A549 (cell line): ENCODE results near the gene SIM2. TPM values are rescaled to one million over a fixed set of nuclear protein-coding genes. Genes with fewer than 3 reads are reported as not detected.

Experiments
- ATAC-seq, 2 experiments: fragments of 200-7000 bp in 1 of 2; fragments of >200 bp in 1 of 2; cut with Nextera tagmentation in 1 of 2; cut with Tn5 transposase in 1 of 2; 3 replicates each; pipeline versions ENCODE4 v1.8.0 to v1.9.1; 2018 to 2020; ENCODE audit warnings: mild to moderate bottlenecking in 1 of 2, moderate library complexity in 1 of 2
- CTCF ChIA-PET: fragments of 300-600 bp; sonication (Branson Sonifier 250); formaldehyde crosslinking; extraction: SDS; loops from one replicate; lab custom pipeline; 2021; ENCODE audit warnings: antibody characterized with exemption, inconsistent platforms; lab: Yijun Ruan, JAX
- POLR2A ChIA-PET: fragments of 350-600 bp; formaldehyde crosslinking; extraction: SDS; loops from one replicate; lab custom pipeline; 2021; ENCODE audit warnings: antibody characterized with exemption, inconsistent platforms; lab: Yijun Ruan, JAX
- DNase-seq, 2 experiments: peaks; one replicate each; pipeline versions ENCODE4 v3.0.0 to v3.0.0-alpha.2; 2011 to 2016; ENCODE audit warnings: low read depth in 1 of 2, low spot score in 1 of 2
- FAIRE-seq: peaks from 2 replicates; lab custom pipeline; 2011; peaks lifted over from hg19 to GRCh38; lab: Jason Lieb, UNC
- H3K27ac ChIP-seq, 2 experiments: fragments of >200 bp; sonication (Bioruptor Twin); formaldehyde crosslinking; 3 replicates each; pipeline ENCODE4 v1.5.1; 2016 to 2017
- H3K4me1 ChIP-seq: fragments of >200 bp; sonication (Bioruptor Twin); formaldehyde crosslinking; 3 replicates; pipeline ENCODE4 v1.6.1; 2016
- H3K4me2 ChIP-seq: fragments of >200 bp; sonication (Bioruptor Twin); formaldehyde crosslinking; 3 replicates; pipeline ENCODE4 v1.6.1; 2016
- H3K4me3 ChIP-seq: fragments of >200 bp; sonication (Bioruptor Twin); formaldehyde crosslinking; 3 replicates; pipeline ENCODE4 v1.5.1; 2016
- H3K9me3 ChIP-seq: fragments of >200 bp; sonication (Bioruptor Twin); formaldehyde crosslinking; 3 replicates; pipeline ENCODE4 v1.6.1; 2016
- CBX2 ChIP-seq: fragments of 200-600 bp; sonication (generic); IDR thresholded peaks from 2 replicates; pipeline ENCODE4 v1.6.1; 2016; ENCODE audit warnings: low read depth, mild to moderate bottlenecking, borderline replicate concordance
- EHF ChIP-seq: fragments of 250-450 bp; sonication (Bioruptor Pico); IDR thresholded peaks from 2 replicates; pipeline ENCODE4 v1.5.0; 2020; ENCODE audit warnings: mild to moderate bottlenecking
- HEYL ChIP-seq: fragments of 250-450 bp; sonication (Bioruptor Pico); IDR thresholded peaks from 2 replicates; pipeline ENCODE4 v1.8.0; 2021; ENCODE audit warnings: mild to moderate bottlenecking, moderate library complexity
- JUN ChIP-seq, 2 experiments: fragments of >200 bp; sonication (Bioruptor Twin); formaldehyde crosslinking; IDR thresholded peaks; 2 replicates in 1 of 2; 3 replicates in 1 of 2; pipeline ENCODE4 v1.6.1; 2016 to 2017
- KDM5A ChIP-seq: fragments of 200-600 bp; sonication (generic); IDR thresholded peaks from 2 replicates; pipeline ENCODE4 v1.6.1; 2016; ENCODE audit warnings: antibody characterized with exemption, mild to moderate bottlenecking
- MAFK ChIP-seq: fragments of 450-650 bp; IDR thresholded peaks from 2 replicates; pipeline ENCODE4 v1.6.1; 2014; ENCODE audit not compliant: partially characterized antibody
- MYC ChIP-seq: IDR thresholded peaks from 2 replicates; pipeline ENCODE4 v1.6.1; 2012; ENCODE audit warnings: mild to moderate bottlenecking, inconsistent platforms, low read length, improper control_type of control experiment, borderline replicate concordance
- NR3C1 ChIP-seq: fragments of >200 bp; sonication (Bioruptor Twin); formaldehyde crosslinking; IDR thresholded peaks from 3 replicates; pipeline ENCODE4 v1.6.1; 2017
- PHF8 ChIP-seq: fragments of 200-600 bp; sonication (generic); IDR thresholded peaks from 2 replicates; pipeline ENCODE4 v1.6.1; 2016; ENCODE audit warnings: low read depth, mild to moderate bottlenecking, antibody characterized with exemption, moderate library complexity, borderline replicate concordance
- POLR2A ChIP-seq: IDR thresholded peaks from 2 replicates; pipeline ENCODE4 v1.6.1; 2012; ENCODE audit warnings: mild to moderate bottlenecking, low read length
- RAD21 ChIP-seq, 2 experiments: fragments of >200 bp in 1 of 2; sonication (Bioruptor Twin) in 1 of 2; formaldehyde crosslinking in 1 of 2; IDR thresholded peaks in 1 of 2; conservative IDR thresholded peaks in 1 of 2; 2 replicates in 1 of 2; 3 replicates in 1 of 2; pipeline ENCODE4 v1.6.1; 2012 to 2018; ENCODE audit warnings: inconsistent platforms in 1 of 2
- RCOR1 ChIP-seq: fragments of 150-350 bp; IDR thresholded peaks from 2 replicates; pipeline ENCODE4 v1.6.1; 2014; ENCODE audit warnings: antibody characterized with exemption, low read length, low read depth
- RFX5 ChIP-seq: fragments of 450-650 bp; IDR thresholded peaks from 2 replicates; pipeline ENCODE4 v1.7.1; 2014; ENCODE audit warnings: antibody characterized with exemption, mild to moderate bottlenecking, moderate library complexity
- SREBF2 ChIP-seq: fragments of 450-650 bp; IDR thresholded peaks from 2 replicates; pipeline ENCODE4 v1.6.1; 2014; ENCODE audit warnings: mild to moderate bottlenecking, moderate library complexity
- TFCP2L1 ChIP-seq: fragments of 250-450 bp; sonication (Bioruptor Pico); IDR thresholded peaks from 2 replicates; pipeline ENCODE4 v1.5.0; 2021; ENCODE audit warnings: mild to moderate bottlenecking
- ZNF302 ChIP-seq: fragments of 250-450 bp; sonication (Bioruptor Pico); IDR thresholded peaks from 2 replicates; pipeline ENCODE4 v1.9.0; 2021; ENCODE audit warnings: inconsistent platforms, mild to moderate bottlenecking, moderate library complexity
- WGBS: methylation state at CpG from one replicate; pipeline ENCODE4 v1.1.6; 2017; ENCODE audit errors: missing lambda C conversion rate; 5-methylcytosine and 5-hydroxymethylcytosine counted together
- polyA plus RNA-seq, 4 experiments: library from polyadenylated mRNA; depleted of rRNA in 3 of 4; stranded (reverse); fragments of >200 nt; fragmentation: RNase III in 1 of 4; extraction: RNeasy Plus Mini Kit Qiagen cat#74134 plus additional on column Dnase treatment in 1 of 4; gene quantifications; 2 replicates in 3 of 4; 3 replicates in 1 of 4; pipeline ENCODE4 v1.2.3, GENCODE V29; 2011 to 2017
- TF ChIP-seq, protein P1 (sequence below): fragments of 450-650 bp; IDR thresholded peaks from 2 replicates; pipeline ENCODE4 v1.6.1; 2014; ENCODE audit warnings: antibody characterized with exemption
- TF ChIP-seq, protein P2 (sequence below): IDR thresholded peaks from 2 replicates; pipeline ENCODE4 v1.6.1; 2012
- TF ChIP-seq, protein P3 (sequence below): fragments of >200 bp; sonication (Bioruptor Twin); formaldehyde crosslinking; IDR thresholded peaks from 3 replicates; pipeline ENCODE4 v1.6.1; 2016
- TF ChIP-seq, protein P4 (sequence below): IDR thresholded peaks from 2 replicates; pipeline ENCODE4 v1.6.1; 2012

SIM2 gene
- polyA plus RNA-seq, 2 of the 4 experiments (the other 2 are of a cell fraction) = 12.6 to 13.4 TPM

DNA sequence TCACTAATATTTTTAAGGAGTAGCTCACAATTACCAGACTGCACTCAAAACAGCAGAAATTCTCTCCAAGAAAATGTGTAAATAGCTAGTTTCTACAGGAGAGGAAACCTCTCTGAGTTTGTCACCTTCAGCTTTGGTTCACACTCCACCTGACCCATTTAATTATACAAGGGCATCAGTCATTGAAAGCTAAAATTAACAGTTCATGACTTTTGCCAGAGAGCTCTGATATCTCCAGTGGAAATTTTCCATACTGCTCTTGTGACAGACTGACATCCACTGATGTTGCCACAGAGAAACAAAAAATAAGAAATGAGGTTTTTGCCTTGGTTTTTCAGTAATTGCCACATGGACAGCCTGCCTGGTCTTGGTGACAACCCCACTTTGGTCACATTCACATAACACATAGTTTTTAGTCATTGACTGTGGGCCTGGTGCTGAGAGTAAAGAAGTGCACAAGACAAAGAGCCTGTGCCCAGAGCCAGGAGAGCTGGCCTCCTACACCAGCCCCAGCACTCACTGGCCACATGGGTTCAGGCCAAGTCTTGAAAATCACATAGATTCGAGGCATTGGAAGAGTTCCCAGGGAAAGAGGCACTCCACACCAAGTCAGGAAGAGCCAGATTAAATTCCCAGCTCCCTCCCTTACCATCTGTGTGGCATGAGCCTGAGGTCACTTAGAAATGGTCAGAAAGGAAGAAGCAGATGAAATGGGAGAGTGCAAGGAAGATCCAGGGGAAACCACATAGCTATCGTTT is 13.8 kb upstream of the SIM2 start:
- CTCF ChIA-PET = interaction anchor here (0.9 kb wide), 1 partner anchor 55 kb away, joined by 3 read pairs; no protein-coding TSS in a partner anchor
- no peak for DNase-seq
- Histone ChIP-seq H3K4me2 (no peak overlapping the region), H3K4me3 (no peak overlapping the region), H3K9me3 (peaks cover 12% of the 10 kb centered on the region)
- 47% methylated on average over 2 of the region's 2 CpGs for WGBS
- POLR2A ChIA-PET = no interaction called here
- no peak for TF ChIP-seq RAD21 (conservative IDR thresholded peaks at IDR 0.05 in 1 of 2, IDR thresholded peaks at IDR 0.05 in 1 of 2)
- no peak for TF ChIP-seq MYC
- TF ChIP-seq POLR2A = no peak
- TF ChIP-seq SREBF2 = no peak
- TF ChIP-seq, protein P1, sequence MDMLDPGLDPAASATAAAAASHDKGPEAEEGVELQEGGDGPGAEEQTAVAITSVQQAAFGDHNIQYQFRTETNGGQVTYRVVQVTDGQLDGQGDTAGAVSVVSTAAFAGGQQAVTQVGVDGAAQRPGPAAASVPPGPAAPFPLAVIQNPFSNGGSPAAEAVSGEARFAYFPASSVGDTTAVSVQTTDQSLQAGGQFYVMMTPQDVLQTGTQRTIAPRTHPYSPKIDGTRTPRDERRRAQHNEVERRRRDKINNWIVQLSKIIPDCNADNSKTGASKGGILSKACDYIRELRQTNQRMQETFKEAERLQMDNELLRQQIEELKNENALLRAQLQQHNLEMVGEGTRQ = no peak
- TF ChIP-seq, all 56 proteins: peak for 0
- Histone ChIP-seq H3K4me1 (no peaks in the 10 kb centered on the region), H3K27ac (no peak overlapping the region)
- FAIRE-seq (no peak), ATAC-seq (no peak)

DNA sequence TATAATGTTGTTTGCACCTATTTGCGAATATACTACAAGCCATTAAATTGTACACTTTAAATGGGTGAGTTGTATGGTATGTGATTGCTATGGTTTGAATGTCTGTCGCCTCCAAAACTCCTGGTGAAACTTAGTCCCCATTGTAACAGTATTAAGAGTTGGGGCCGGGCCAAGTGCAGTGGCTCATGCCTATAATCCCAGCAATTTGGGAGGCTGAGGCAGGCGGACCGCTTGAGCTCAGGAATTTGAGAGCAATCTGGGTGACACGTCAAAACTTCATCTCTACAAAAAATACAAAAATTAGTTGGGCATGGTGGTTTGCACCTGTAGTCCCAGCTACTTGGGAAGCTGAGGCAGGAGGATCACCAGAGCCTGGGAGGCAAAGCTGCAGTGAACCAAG is 12.0 kb upstream of the SIM2 start:
- H3K4me3 ChIP-seq = no peak overlapping the region
- no peak for FAIRE-seq
- ATAC-seq = no peak
- H3K4me2 ChIP-seq = no peak overlapping the region
- ChIA-PET POLR2A (no interaction called here), CTCF (no interaction called here)
- DNase-seq = no peak
- no peaks in the 10 kb centered on the region for H3K9me3 ChIP-seq
- no peaks in the 10 kb centered on the region for H3K4me1 ChIP-seq
- H3K27ac ChIP-seq = no peak overlapping the region
- no peak for TF ChIP-seq JUN (IDR thresholded peaks at IDR 0.05)
- TF ChIP-seq ZNF302 (CRISPR knock-in tag) = no peak
- TF ChIP-seq, protein P2, sequence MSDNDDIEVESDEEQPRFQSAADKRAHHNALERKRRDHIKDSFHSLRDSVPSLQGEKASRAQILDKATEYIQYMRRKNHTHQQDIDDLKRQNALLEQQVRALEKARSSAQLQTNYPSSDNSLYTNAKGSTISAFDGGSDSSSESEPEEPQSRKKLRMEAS = no peak
- TF ChIP-seq PHF8 = no peak
- no peak for TF ChIP-seq RAD21 (conservative IDR thresholded peaks at IDR 0.05 in 1 of 2, IDR thresholded peaks at IDR 0.05 in 1 of 2)
- TF ChIP-seq RCOR1 = no peak
- WGBS = 82% methylated on average over 6 of the region's 6 CpGs

DNA sequence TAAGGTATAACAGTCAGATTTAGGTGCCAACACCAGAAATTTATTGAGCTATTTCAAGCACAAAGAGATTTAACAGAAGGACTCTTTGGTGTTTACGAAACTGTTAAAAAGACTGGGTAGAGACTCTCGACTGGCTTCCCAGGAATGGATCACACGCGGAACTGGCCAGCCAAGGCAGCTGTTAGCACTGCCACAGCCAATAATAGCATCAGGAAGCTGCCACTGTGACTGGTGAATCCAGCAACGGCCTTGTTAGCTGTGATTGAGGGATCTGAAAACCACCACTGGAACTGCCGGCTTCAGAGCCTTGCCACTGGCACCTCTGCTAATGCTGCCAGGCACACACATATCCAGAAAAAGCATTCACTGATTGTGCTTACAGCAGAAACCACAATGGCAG is 10.6 kb upstream of the SIM2 start:
- 89% methylated on average over 6 of the region's 6 CpGs for WGBS
- no peaks in the 10 kb centered on the region for H3K4me1 ChIP-seq
- no peak overlapping the region for H3K4me3 ChIP-seq
- FAIRE-seq (no peak), ATAC-seq (no peak), DNase-seq (no peak)
- ChIA-PET CTCF (interaction anchor here (1.0 to 1.6 kb wide), 2 partner anchors 58 to 257 kb away, joined by 3 read pairs; no protein-coding TSS in a partner anchor), POLR2A (no interaction called here)
- TF ChIP-seq NR3C1 (no peak), RCOR1 (no peak), MYC (no peak), RFX5 (no peak), MAFK (no peak), HEYL (no peak), TFCP2L1 (CRISPR knock-in tag) (no peak), KDM5A (no peak), EHF (CRISPR knock-in tag) (no peak), CBX2 (no peak)
- TF ChIP-seq, protein P3, sequence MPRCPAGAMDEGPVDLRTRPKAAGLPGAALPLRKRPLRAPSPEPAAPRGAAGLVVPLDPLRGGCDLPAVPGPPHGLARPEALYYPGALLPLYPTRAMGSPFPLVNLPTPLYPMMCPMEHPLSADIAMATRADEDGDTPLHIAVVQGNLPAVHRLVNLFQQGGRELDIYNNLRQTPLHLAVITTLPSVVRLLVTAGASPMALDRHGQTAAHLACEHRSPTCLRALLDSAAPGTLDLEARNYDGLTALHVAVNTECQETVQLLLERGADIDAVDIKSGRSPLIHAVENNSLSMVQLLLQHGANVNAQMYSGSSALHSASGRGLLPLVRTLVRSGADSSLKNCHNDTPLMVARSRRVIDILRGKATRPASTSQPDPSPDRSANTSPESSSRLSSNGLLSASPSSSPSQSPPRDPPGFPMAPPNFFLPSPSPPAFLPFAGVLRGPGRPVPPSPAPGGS = no peak
- TF ChIP-seq, protein P4, sequence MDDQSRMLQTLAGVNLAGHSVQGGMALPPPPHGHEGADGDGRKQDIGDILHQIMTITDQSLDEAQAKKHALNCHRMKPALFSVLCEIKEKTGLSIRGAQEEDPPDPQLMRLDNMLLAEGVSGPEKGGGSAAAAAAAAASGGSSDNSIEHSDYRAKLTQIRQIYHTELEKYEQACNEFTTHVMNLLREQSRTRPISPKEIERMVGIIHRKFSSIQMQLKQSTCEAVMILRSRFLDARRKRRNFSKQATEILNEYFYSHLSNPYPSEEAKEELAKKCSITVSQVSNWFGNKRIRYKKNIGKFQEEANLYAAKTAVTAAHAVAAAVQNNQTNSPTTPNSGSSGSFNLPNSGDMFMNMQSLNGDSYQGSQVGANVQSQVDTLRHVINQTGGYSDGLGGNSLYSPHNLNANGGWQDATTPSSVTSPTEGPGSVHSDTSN = no peak
- H3K9me3 ChIP-seq = no peaks in the 10 kb centered on the region
- no peak overlapping the region for H3K27ac ChIP-seq
- H3K4me2 ChIP-seq = no peak overlapping the region
